Measurements from ENCODE around the gene RER1. TPM values are rescaled to one million over a fixed set of nuclear protein-coding genes. Genes with fewer than 3 reads are reported as not detected.

RER1 gene
- total RNA-seq, 4 donors from 2014 or later: 73.5 to 101 (median 83.7) TPM

DNA sequence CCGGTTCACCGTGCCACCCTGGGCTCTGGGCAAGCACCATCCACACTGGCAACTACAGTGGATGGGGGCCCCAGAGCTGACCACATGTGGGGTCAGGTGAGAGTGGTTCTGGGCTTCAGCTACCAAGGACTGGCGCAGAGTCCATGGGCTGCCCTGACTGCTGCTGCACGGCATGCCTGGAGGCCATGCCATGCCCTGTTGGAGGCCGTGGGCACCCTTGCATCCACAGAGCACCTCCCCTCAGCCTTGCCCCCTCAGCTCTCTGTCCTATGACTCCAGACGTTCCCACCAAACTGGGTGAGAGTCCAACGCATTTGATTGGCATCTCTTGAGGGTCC is 15.7 kb upstream of the RER1 start:
- TF ChIP-seq, protein P1, sequence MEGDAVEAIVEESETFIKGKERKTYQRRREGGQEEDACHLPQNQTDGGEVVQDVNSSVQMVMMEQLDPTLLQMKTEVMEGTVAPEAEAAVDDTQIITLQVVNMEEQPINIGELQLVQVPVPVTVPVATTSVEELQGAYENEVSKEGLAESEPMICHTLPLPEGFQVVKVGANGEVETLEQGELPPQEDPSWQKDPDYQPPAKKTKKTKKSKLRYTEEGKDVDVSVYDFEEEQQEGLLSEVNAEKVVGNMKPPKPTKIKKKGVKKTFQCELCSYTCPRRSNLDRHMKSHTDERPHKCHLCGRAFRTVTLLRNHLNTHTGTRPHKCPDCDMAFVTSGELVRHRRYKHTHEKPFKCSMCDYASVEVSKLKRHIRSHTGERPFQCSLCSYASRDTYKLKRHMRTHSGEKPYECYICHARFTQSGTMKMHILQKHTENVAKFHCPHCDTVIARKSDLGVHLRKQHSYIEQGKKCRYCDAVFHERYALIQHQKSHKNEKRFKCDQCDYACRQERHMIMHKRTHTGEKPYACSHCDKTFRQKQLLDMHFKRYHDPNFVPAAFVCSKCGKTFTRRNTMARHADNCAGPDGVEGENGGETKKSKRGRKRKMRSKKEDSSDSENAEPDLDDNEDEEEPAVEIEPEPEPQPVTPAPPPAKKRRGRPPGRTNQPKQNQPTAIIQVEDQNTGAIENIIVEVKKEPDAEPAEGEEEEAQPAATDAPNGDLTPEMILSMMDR (IDR thresholded peaks at IDR 0.05): no peak
- no peak for TF ChIP-seq POLR2A (IDR thresholded peaks at IDR 0.05)
- WGBS, 2 donors: 85 to 94% methylated on average over 3 to 4 of the region's 7 CpGs
- H3K27me3 ChIP-seq: no peaks in the 10 kb centered on the region
- no peaks in the 10 kb centered on the region for H3K9me3 ChIP-seq
- no peak overlapping the region for H3K4me3 ChIP-seq (replicated peaks in 1 of 3)
- intact Hi-C loops (cut with DNase I): no loop called here
- no peak for DNase-seq
- no peaks in the 10 kb centered on the region for H3K36me3 ChIP-seq
- H3K4me1 ChIP-seq: no peaks in the 10 kb centered on the region
- no peak overlapping the region for H3K27ac ChIP-seq

DNA sequence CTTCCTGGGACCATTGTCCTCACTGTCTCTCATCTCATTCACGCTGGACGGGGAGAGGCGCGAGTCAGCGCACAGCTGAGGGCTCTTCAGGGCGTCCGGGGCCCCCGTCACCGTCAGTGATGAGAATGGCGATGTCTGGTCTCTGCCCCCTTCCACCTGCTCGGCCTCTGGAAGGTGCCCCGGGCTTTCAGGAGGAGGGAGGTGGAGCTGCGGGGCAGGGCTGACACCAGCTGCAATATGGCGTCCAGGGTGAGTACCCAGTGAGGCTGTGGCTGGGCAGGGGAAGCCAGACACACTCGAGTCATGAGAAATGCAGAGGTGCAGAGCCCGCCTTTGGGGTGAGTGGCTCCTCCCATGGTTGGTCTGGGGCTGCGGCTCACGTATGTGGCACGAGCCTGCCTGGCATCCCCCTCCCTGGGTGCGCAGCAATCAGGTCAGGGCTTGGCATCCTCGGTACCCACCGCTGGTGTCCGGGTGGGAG is 15.3 kb upstream of the RER1 start:
- H3K9me3 ChIP-seq: no peaks in the 10 kb centered on the region
- no peak overlapping the region for H3K27ac ChIP-seq
- 74 to 89% methylated on average over 7 to 13 of the region's 23 CpGs for WGBS, 2 donors

DNA sequence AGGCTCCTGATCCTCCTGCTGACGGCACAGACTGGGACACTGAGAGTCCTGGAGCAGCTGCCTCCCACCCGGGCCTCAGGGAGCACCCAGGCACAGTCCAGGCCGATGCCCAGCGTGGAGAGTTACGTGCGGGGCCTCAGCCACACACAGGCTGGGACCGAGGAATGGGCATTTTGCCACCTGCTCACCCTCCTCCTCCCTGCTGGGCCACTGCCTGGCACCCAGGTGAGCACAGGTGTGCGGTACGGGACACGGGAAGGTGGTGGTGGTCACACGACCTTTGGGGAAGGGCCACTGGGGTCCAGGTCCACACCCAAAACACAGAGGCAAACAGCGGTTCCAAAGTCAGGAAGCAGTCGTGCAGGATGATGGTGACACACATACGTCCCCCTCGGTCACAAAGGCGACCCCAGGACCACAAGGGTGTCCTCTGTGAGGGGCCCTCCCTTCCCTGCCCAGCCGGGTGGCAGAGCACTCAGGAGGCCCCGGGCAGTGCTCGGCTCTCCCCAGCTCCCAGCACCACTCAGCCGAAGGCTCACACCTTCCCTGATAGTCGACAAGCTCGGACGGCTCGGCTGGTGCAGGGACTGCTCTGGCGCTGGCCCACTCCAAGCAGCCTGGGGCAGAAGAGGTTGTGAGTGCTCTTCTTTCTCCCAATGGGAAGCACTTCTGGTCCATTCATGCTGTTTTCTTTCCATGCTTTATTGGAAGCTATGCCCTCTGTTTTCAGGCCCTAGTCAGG is 14.5 kb upstream of the RER1 start:
- Histone ChIP-seq H3K4me1 (no peaks in the 10 kb centered on the region), H3K4me3 (replicated peaks in 1 of 3) (no peak overlapping the region), H3K27ac (no peak overlapping the region), H3K36me3 (no peaks in the 10 kb centered on the region), H3K9me3 (no peaks in the 10 kb centered on the region), H3K27me3 (no peaks in the 10 kb centered on the region)
- TF ChIP-seq POLR2A (IDR thresholded peaks at IDR 0.05): no peak
- TF ChIP-seq, protein P1 (IDR thresholded peaks at IDR 0.05): no peak
- WGBS, 2 donors: 56 to 71% methylated on average over 17 to 21 of the region's 25 CpGs
- intact Hi-C loops (cut with DNase I): no loop called here
- DNase-seq: peak; percentile 19 to 41

More for the DNA sequence above, 15.3 kb upstream of the RER1 start:
- TF ChIP-seq POLR2A (IDR thresholded peaks at IDR 0.05): no peak
- TF ChIP-seq, protein P1 (IDR thresholded peaks at IDR 0.05): no peak
- no peak for DNase-seq
- no peaks in the 10 kb centered on the region for H3K36me3 ChIP-seq
- H3K27me3 ChIP-seq: no peaks in the 10 kb centered on the region
- intact Hi-C loops (cut with DNase I): no loop called here
- H3K4me1 ChIP-seq: no peaks in the 10 kb centered on the region
- H3K4me3 ChIP-seq (replicated peaks in 1 of 3): no peak overlapping the region

DNA sequence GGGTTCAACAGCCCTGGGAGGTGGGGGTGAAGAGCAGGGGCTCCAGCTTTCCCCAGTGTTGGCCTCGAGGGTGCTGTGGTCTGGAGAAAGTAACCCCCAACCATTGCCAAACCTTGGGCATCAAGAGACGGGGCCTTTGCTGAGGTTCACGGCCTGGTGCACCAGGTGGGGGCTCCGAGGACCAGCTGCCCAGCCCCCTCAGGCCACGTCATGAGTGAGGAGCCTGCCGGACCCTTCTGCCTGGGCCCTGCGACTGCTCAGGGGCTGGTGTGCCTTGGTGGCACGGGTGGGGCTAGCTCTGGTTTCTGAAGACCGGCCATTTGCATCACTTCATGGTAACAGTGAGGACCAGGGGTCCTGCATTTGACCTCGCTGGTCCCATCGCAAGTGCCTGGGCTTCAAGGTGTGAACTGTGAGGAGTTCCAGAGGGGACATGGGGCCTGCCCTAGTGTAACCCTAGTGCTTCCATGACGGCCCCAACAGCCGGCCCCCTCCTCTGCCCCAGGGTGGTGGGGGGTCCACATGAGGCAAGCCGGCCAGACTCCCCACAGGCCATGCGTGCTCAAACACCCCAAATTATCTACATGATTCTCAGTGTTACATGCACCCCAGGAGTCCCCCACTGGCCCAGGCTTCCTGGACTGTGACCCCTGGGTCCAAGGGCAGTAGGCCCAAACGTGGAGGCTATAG is 13.7 kb upstream of the RER1 start:
- Histone ChIP-seq H3K4me3 (replicated peaks in 1 of 3) (no peak overlapping the region), H3K9me3 (no peaks in the 10 kb centered on the region), H3K27ac (no peak overlapping the region), H3K36me3 (no peaks in the 10 kb centered on the region), H3K4me1 (no peaks in the 10 kb centered on the region), H3K27me3 (no peaks in the 10 kb centered on the region)
- no peak for TF ChIP-seq POLR2A (IDR thresholded peaks at IDR 0.05)
- TF ChIP-seq, protein P1 (IDR thresholded peaks at IDR 0.05): no peak
- DNase-seq: no peak
- intact Hi-C loops (cut with DNase I): no loop called here
- WGBS, 2 donors: 84 to 97% methylated on average over 9 to 10 of the region's 16 CpGs

- Histone ChIP-seq H3K4me1 (no peaks in the 10 kb centered on the region), H3K27ac (no peak overlapping the region), H3K9me3 (no peaks in the 10 kb centered on the region), H3K27me3 (no peaks in the 10 kb centered on the region), H3K36me3 (no peaks in the 10 kb centered on the region), H3K4me3 (replicated peaks in 1 of 3) (no peak overlapping the region)
- no peak for TF ChIP-seq POLR2A (IDR thresholded peaks at IDR 0.05)
- TF ChIP-seq, protein P1 (IDR thresholded peaks at IDR 0.05): no peak
- no peak for DNase-seq
- intact Hi-C loops (cut with DNase I): no loop called here
- WGBS, 2 donors: 90 to 96% methylated on average over 9 to 16 of the region's 24 CpGs
These were observed 13.2 kb upstream of the RER1 start for GRCh38 chr1:2378441-2378851.
